Measurements from ENCODE around the gene CSTF1.
"Not testable (repeated sequence)": the region's sequence is repeated elsewhere in the genome, so short reads cannot be mapped to it uniquely, and the experiment has no call there.

The CSTF1 gene

GRCh38 chr20:56383334-56383733, 9.1 kb upstream of the CSTF1 start:
- H3K4me1 ChIP-seq: no peaks in the 10 kb centered on the region
- peaks cover 85% of the 10 kb centered on the region for H3K36me3 ChIP-seq
- no peak for TF ChIP-seq CTCF (IDR thresholded peaks at IDR 0.05; ENCODE audit: low read depth, low read length)
- no peaks in the 10 kb centered on the region for H3K9me3 ChIP-seq
- no peak overlapping the region for H3K4me3 ChIP-seq (ENCODE audit: low read depth, low read length)
- no peak for DNase-seq
- H3K27me3 ChIP-seq: no peaks in the 10 kb centered on the region

- no peak overlapping the region for H3K4me3 ChIP-seq (ENCODE audit: low read depth, low read length)
- DNase-seq: no peak
- peaks cover 85% of the 10 kb centered on the region for H3K36me3 ChIP-seq
- H3K4me1 ChIP-seq: no peaks in the 10 kb centered on the region
- H3K27me3 ChIP-seq: no peaks in the 10 kb centered on the region
- no peak for TF ChIP-seq CTCF (IDR thresholded peaks at IDR 0.05; ENCODE audit: low read depth, low read length)
- no peaks in the 10 kb centered on the region for H3K9me3 ChIP-seq
These were observed 7.3 kb upstream of the CSTF1 start for GRCh38 chr20:56385130-56385529.

- no peak for DNase-seq
- Histone ChIP-seq H3K9me3 (no peaks in the 10 kb centered on the region), H3K4me1 (no peaks in the 10 kb centered on the region), H3K36me3 (peaks cover 83% of the 10 kb centered on the region), H3K27me3 (no peaks in the 10 kb centered on the region), H3K4me3 (ENCODE audit: low read depth, low read length) (no peak overlapping the region)
- no peak for TF ChIP-seq CTCF (IDR thresholded peaks at IDR 0.05; ENCODE audit: low read depth, low read length)
These were observed 6.2 kb upstream of the CSTF1 start for GRCh38 chr20:56386219-56386618.

- Histone ChIP-seq H3K9me3 (no peaks in the 10 kb centered on the region), H3K4me3 (ENCODE audit: low read depth, low read length) (no peak overlapping the region), H3K4me1 (peaks cover 4% of the 10 kb centered on the region; the same call in 1 of the 2 replicates), H3K36me3 (peaks cover 63% of the 10 kb centered on the region), H3K27me3 (no peaks in the 10 kb centered on the region)
- no peak for DNase-seq
- TF ChIP-seq CTCF (IDR thresholded peaks at IDR 0.05; ENCODE audit: low read depth, low read length): no peak
These were observed 3.6 kb upstream of the CSTF1 start for GRCh38 chr20:56388882-56389281.

GRCh38 chr20:56389807-56390206, 2.6 kb upstream of the CSTF1 start:
- Histone ChIP-seq H3K4me1 (peaks cover 4% of the 10 kb centered on the region; the same call in 1 of the 2 replicates), H3K9me3 (no peaks in the 10 kb centered on the region), H3K36me3 (peaks cover 56% of the 10 kb centered on the region), H3K4me3 (ENCODE audit: low read depth, low read length) (no peak overlapping the region), H3K27me3 (no peaks in the 10 kb centered on the region)
- TF ChIP-seq CTCF (IDR thresholded peaks at IDR 0.05; ENCODE audit: low read depth, low read length): no peak
- no peak for DNase-seq

- H3K27me3 ChIP-seq, H3K9me3 ChIP-seq, DNase-seq, H3K4me1 ChIP-seq: not testable (repeated sequence)
- Histone ChIP-seq H3K4me3 (ENCODE audit: low read depth, low read length) (peak overlapping the region; percentile 99), H3K36me3 (peaks cover 54% of the 10 kb centered on the region)
These were observed 2.0 kb upstream of the CSTF1 start for GRCh38 chr20:56390396-56390795.

GRCh38 chr20:56391037-56391436, 1.4 kb upstream of the CSTF1 start:
- TF ChIP-seq CTCF (IDR thresholded peaks at IDR 0.05; ENCODE audit: low read depth, low read length): no peak
- Histone ChIP-seq H3K4me1 (peaks cover 4% of the 10 kb centered on the region; the same call in 1 of the 2 replicates), H3K27me3 (no peaks in the 10 kb centered on the region), H3K4me3 (ENCODE audit: low read depth, low read length) (peak overlapping the region; percentile 99), H3K36me3 (peaks cover 54% of the 10 kb centered on the region), H3K9me3 (no peaks in the 10 kb centered on the region)
- DNase-seq: no peak
